WTC11 (cell line): ENCODE data around the gene EXOSC7. TPM values are rescaled to one million over a fixed set of nuclear protein-coding genes. Genes with fewer than 3 reads are reported as not detected.
A peak's percentile ranks its signal among the peaks of the same experiment; 100 is the strongest.

Experiments used
- ATAC-seq: fragments of 200-7000 bp; cut with Tn5 transposase; 2 replicates; pipeline ENCODE4 v1.10.0; 2021; ENCODE audit warnings: mild to moderate bottlenecking, moderate library complexity
- CTCF ChIA-PET: fragments of 300-600 bp; sonication (Branson Sonifier 250); formaldehyde crosslinking; loops from one replicate; lab custom pipeline; 2021; ENCODE audit warnings: antibody characterized with exemption; lab: Charles Lee
- POLR2A ChIA-PET: fragments of 350-600 bp; sonication (Branson Sonifier 250); formaldehyde crosslinking; loops from one replicate; lab custom pipeline; 2021; ENCODE audit warnings: antibody characterized with exemption; lab: Charles Lee
- DNase-seq: peaks from one replicate; pipeline ENCODE4 v3.0.0; 2021; ENCODE audit warnings: low spot score
- H3K27ac Mint-ChIP-seq: 2 replicates; pipeline ENCODE4 v1.8.0; 2021; ENCODE audit warnings: mixed read lengths
- H3K27me3 Mint-ChIP-seq: 2 replicates; pipeline ENCODE4 v1.8.0; 2021; ENCODE audit warnings: low read depth, mild to moderate bottlenecking, moderate library complexity, mixed read lengths
- H3K36me3 Mint-ChIP-seq: 2 replicates; pipeline ENCODE4 v1.8.0; 2021; ENCODE audit warnings: mixed read lengths
- H3K4me1 Mint-ChIP-seq: 2 replicates; pipeline ENCODE4 v1.8.0; 2022; ENCODE audit warnings: mixed read lengths
- H3K4me3 Mint-ChIP-seq: 2 replicates; pipeline ENCODE4 v1.8.0; 2021; ENCODE audit warnings: mild to moderate bottlenecking, moderate library complexity, mixed read lengths
- H3K9me3 Mint-ChIP-seq: 2 replicates; pipeline ENCODE4 v1.8.0; 2021; ENCODE audit warnings: mixed read lengths
- ATF6 ChIP-seq: sonication (generic); formaldehyde crosslinking; IDR thresholded peaks from 2 replicates; pipeline ENCODE4 v1.8.1; 2023; ENCODE audit warnings: mild to moderate bottlenecking, missing genetic modification reagents
- CBFB ChIP-seq: sonication (generic); formaldehyde crosslinking; IDR thresholded peaks from 2 replicates; pipeline ENCODE4 v1.8.1; 2022; ENCODE audit warnings: mild to moderate bottlenecking, low read depth, missing genetic modification reagents
- E2F5 ChIP-seq: sonication (generic); formaldehyde crosslinking; IDR thresholded peaks from 2 replicates; pipeline ENCODE4 v1.8.1; 2022; ENCODE audit warnings: mild to moderate bottlenecking, moderate library complexity, missing genetic modification reagents
- ESRRA ChIP-seq: sonication (generic); formaldehyde crosslinking; IDR thresholded peaks from 2 replicates; pipeline ENCODE4 v1.8.1; 2022; ENCODE audit warnings: mild to moderate bottlenecking, missing genetic modification reagents, borderline replicate concordance
- GRHL2 ChIP-seq: fragments of 250-450 bp; sonication (Bioruptor Pico); IDR thresholded peaks from 2 replicates; pipeline ENCODE4 v1.8.0; 2022; ENCODE audit warnings: mild to moderate bottlenecking, moderate library complexity; ENCODE audit not compliant: insufficient replicate concordance, severe bottlenecking
- HMGA2 ChIP-seq: fragments of 250-450 bp; sonication (Bioruptor Pico); IDR thresholded peaks from 2 replicates; pipeline ENCODE4 v1.4.0; 2021; ENCODE audit warnings: mild to moderate bottlenecking, moderate library complexity
- HMGXB4 ChIP-seq: sonication (generic); formaldehyde crosslinking; IDR thresholded peaks from 2 replicates; pipeline ENCODE4 v1.8.1; 2023; ENCODE audit warnings: mild to moderate bottlenecking, moderate library complexity, missing genetic modification reagents
- IRF2 ChIP-seq: sonication (generic); formaldehyde crosslinking; IDR thresholded peaks from 2 replicates; pipeline ENCODE4 v1.8.0; 2022; ENCODE audit warnings: low read depth, missing genetic modification reagents, borderline replicate concordance
- KAT7 ChIP-seq: sonication (generic); formaldehyde crosslinking; IDR thresholded peaks from 2 replicates; pipeline ENCODE4 v1.8.1; 2023; ENCODE audit warnings: missing genetic modification reagents, mild to moderate bottlenecking, borderline replicate concordance
- MYBL2 ChIP-seq: sonication (generic); formaldehyde crosslinking; IDR thresholded peaks from 2 replicates; pipeline ENCODE4 v1.8.1; 2023; ENCODE audit warnings: mild to moderate bottlenecking, moderate library complexity, missing genetic modification reagents
- NFE2L1 ChIP-seq: sonication (generic); formaldehyde crosslinking; IDR thresholded peaks from 2 replicates; pipeline ENCODE4 v1.8.1; 2023; ENCODE audit warnings: missing genetic modification reagents
- NFYB ChIP-seq: sonication (generic); formaldehyde crosslinking; conservative IDR thresholded peaks from 2 replicates; pipeline ENCODE4 v1.8.0; 2022; ENCODE audit warnings: low read depth, missing genetic modification reagents
- OVOL2 ChIP-seq: fragments of 250-450 bp; sonication (Bioruptor Pico); IDR thresholded peaks from 2 replicates; pipeline ENCODE4 v1.9.0; 2021; ENCODE audit warnings: mild to moderate bottlenecking, borderline replicate concordance
- PRRX2 ChIP-seq: fragments of 250-450 bp; sonication (Bioruptor Pico); IDR thresholded peaks from 2 replicates; pipeline ENCODE4 v1.8.0; 2021; ENCODE audit warnings: mild to moderate bottlenecking
- RELA ChIP-seq: sonication (generic); formaldehyde crosslinking; IDR thresholded peaks from 2 replicates; pipeline ENCODE4 v1.8.1; 2022; ENCODE audit warnings: missing genetic modification reagents, mild to moderate bottlenecking, borderline replicate concordance
- RORB ChIP-seq: fragments of 250-450 bp; sonication (Bioruptor Pico); IDR thresholded peaks from 2 replicates; pipeline ENCODE4 v1.9.0; 2021; ENCODE audit warnings: mild to moderate bottlenecking
- SOX15 ChIP-seq: fragments of 250-450 bp; sonication (Bioruptor Pico); IDR thresholded peaks from 2 replicates; pipeline ENCODE4 v1.9.0; 2021; ENCODE audit warnings: mild to moderate bottlenecking
- SP1 ChIP-seq: sonication (generic); formaldehyde crosslinking; conservative IDR thresholded peaks from 2 replicates; pipeline ENCODE4 v1.8.1; 2022; ENCODE audit warnings: missing genetic modification reagents
- TCF7 ChIP-seq: sonication (generic); formaldehyde crosslinking; IDR thresholded peaks from 2 replicates; pipeline ENCODE4 v1.8.0; 2022; ENCODE audit warnings: mild to moderate bottlenecking, low read depth, missing genetic modification reagents, moderate library complexity
- USF1 ChIP-seq: sonication (generic); formaldehyde crosslinking; IDR thresholded peaks from 2 replicates; pipeline ENCODE4 v1.8.0; 2022; ENCODE audit warnings: mild to moderate bottlenecking, missing genetic modification reagents
- ZBTB21 ChIP-seq: sonication (generic); formaldehyde crosslinking; IDR thresholded peaks from 2 replicates; pipeline ENCODE4 v1.8.1; 2023; ENCODE audit warnings: mild to moderate bottlenecking, missing genetic modification reagents, borderline replicate concordance
- ZNF138 ChIP-seq: sonication (generic); formaldehyde crosslinking; conservative IDR thresholded peaks from 2 replicates; pipeline ENCODE4 v1.8.1; 2022; ENCODE audit warnings: mild to moderate bottlenecking, moderate library complexity, missing genetic modification reagents
- ZNF219 ChIP-seq: sonication (generic); formaldehyde crosslinking; IDR thresholded peaks from 2 replicates; pipeline ENCODE4 v1.8.0; 2023; ENCODE audit warnings: missing genetic modification reagents, mild to moderate bottlenecking, borderline replicate concordance
- ZNF416 ChIP-seq: fragments of 250-450 bp; sonication (Bioruptor Pico); IDR thresholded peaks from 2 replicates; pipeline ENCODE4 v1.9.0; 2021; ENCODE audit warnings: mild to moderate bottlenecking, inconsistent platforms
- ZNF423 ChIP-seq: fragments of 250-450 bp; sonication (Bioruptor Pico); IDR thresholded peaks from 2 replicates; pipeline ENCODE4 v2.1.2; 2022; ENCODE audit warnings: mild to moderate bottlenecking, moderate library complexity
- ZNF512 ChIP-seq: sonication (generic); formaldehyde crosslinking; IDR thresholded peaks from 2 replicates; pipeline ENCODE4 v1.8.1; 2022; ENCODE audit warnings: missing genetic modification reagents, borderline replicate concordance
- ZSCAN18 ChIP-seq: fragments of 250-450 bp; sonication (Bioruptor Pico); IDR thresholded peaks from 2 replicates; pipeline ENCODE4 v2.1.2; 2022; ENCODE audit warnings: mild to moderate bottlenecking, moderate library complexity
- total RNA-seq: library from RNA; stranded (reverse); gene quantifications from 3 replicates; pipeline ENCODE4 v1.2.3, GENCODE V29; 2021

The EXOSC7 gene
- total RNA-seq, 1 experiment from 2014 or later = 85.7 TPM

- ATAC-seq = no peak
- Mint-ChIP-seq H3K9me3 (peaks cover 17% of the 10 kb centered on the region), H3K4me1 (peaks cover 42% of the 10 kb centered on the region), H3K27ac (peak overlapping the region; percentile 36), H3K4me3 (no peak overlapping the region), H3K36me3 (peaks cover 51% of the 10 kb centered on the region), H3K27me3 (no peaks in the 10 kb centered on the region)
- TF ChIP-seq OVOL2 (CRISPR knock-in tag) (no peak), ZNF138 (no peak), NFYB (CRISPR knock-in tag) (no peak), ESRRA (CRISPR knock-in tag) (no peak), NFE2L1 (no peak), ZNF423 (no peak), CBFB (no peak), RORB (CRISPR knock-in tag) (no peak), MYBL2 (no peak), KAT7 (CRISPR knock-in tag) (no peak), ZSCAN18 (CRISPR knock-in tag) (no peak)
- DNase-seq = no peak
- POLR2A ChIA-PET = no interaction called here
- CTCF ChIA-PET = interaction anchor here (1.3 kb wide), 1 partner anchor 13 kb away, joined by 4 read pairs; no protein-coding TSS in a partner anchor
These were observed 13.8 kb downstream of the EXOSC7 start for GRCh38 chr3:44989636-44990373.

- no peak for ATAC-seq
- Mint-ChIP-seq H3K27ac (no peak overlapping the region; the same call in 1 of the 2 replicates), H3K27me3 (no peaks in the 10 kb centered on the region), H3K4me1 (peaks cover 42% of the 10 kb centered on the region), H3K36me3 (peaks cover 48% of the 10 kb centered on the region), H3K4me3 (no peak overlapping the region), H3K9me3 (peaks cover 9% of the 10 kb centered on the region)
- DNase-seq = no peak
- POLR2A ChIA-PET = no interaction called here
- CTCF ChIA-PET = interaction anchor here (1.5 to 1.9 kb wide), 2 partner anchors 14 to 21 kb away, joined by 6 to 26 read pairs; partner anchors contain the start of genes EXOSC7 and ZDHHC3
- no peak for TF ChIP-seq SOX15 (CRISPR knock-in tag)
- TF ChIP-seq ZNF416 = no peak
- no peak for TF ChIP-seq HMGXB4 (CRISPR knock-in tag)
- no peak for TF ChIP-seq TCF7
- no peak for TF ChIP-seq ATF6
- TF ChIP-seq ZNF512 = no peak
- no peak for TF ChIP-seq ZBTB21 (CRISPR knock-in tag)
- TF ChIP-seq HMGA2 = no peak
- TF ChIP-seq RELA = no peak
- no peak for TF ChIP-seq MYBL2
- TF ChIP-seq PRRX2 (CRISPR knock-in tag) = no peak
- TF ChIP-seq SP1 (CRISPR knock-in tag) = no peak
- TF ChIP-seq GRHL2 (CRISPR knock-in tag) = no peak
- TF ChIP-seq USF1 = no peak
- no peak for TF ChIP-seq IRF2 (CRISPR knock-in tag)
- no peak for TF ChIP-seq E2F5
- TF ChIP-seq ZNF219 (CRISPR knock-in tag) = no peak
These were observed 15.3 kb downstream of the EXOSC7 start for GRCh38 chr3:44991326-44991725.
